ENCODE data around the gene TRPM4. TPM values are rescaled to one million over a fixed set of nuclear protein-coding genes. Genes with fewer than 3 reads are reported as not detected.

Gene TRPM4
- total RNA-seq, 1 donor: 15.9 TPM

DNA sequence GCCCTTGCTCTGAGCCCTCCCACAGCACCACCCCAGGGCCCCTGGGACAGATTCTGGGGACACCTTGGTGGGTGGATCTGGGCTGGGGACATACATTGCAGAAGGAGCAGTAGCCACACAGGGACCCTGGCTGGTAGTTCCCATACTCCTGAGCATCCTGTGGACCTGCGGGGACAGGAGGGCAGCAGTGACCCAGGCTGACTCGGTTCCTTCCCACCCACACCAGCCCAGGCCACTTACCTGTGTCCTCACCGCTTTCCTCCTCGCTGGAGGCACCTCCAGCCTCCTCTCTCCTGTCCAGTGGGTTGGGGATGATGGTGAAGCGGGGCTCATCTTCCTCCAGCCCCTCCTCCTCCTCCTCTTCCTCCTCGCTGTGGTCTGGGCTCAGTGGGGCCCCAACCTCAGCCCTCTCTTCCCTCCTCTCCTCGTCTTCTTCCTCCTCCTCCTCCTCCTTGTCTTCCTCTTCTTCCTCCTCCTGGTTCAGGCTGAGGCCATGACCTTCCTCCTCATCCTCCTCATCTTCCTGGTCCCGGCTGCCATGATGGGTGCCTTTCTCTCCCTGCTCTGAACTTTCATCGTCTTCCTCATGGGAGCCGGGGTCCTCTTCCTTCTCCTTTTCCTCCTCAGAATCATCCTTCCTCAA is 4.3 kb upstream of the TRPM4 start:
- no peak overlapping the region for H3K4me3 ChIP-seq (ENCODE audit: insufficient read depth, low read length)
- no peak for TF ChIP-seq CTCF (IDR thresholded peaks at IDR 0.05; ENCODE audit: extremely low read depth, low read depth, low read length)
- no peak overlapping the region for H2AFZ ChIP-seq (ENCODE audit: low read length)
- H3K4me2 ChIP-seq (ENCODE audit: insufficient read depth, low read length): no peak overlapping the region
- H3K27me3 ChIP-seq (ENCODE audit: insufficient read depth, low read length): peaks cover 3% of the 10 kb centered on the region
- no peaks in the 10 kb centered on the region for H3K9me3 ChIP-seq (ENCODE audit: low read depth, low read length)
- H3K4me1 ChIP-seq (ENCODE audit: insufficient read depth, low read length): peaks cover 22% of the 10 kb centered on the region
- H3K36me3 ChIP-seq (ENCODE audit: insufficient read depth, low read length): no peaks in the 10 kb centered on the region
- peak; percentile 87 for DNase-seq (ENCODE audit: insufficient read length, low spot score, missing footprints)
- H3K79me2 ChIP-seq (ENCODE audit: insufficient read depth, low read length): peaks cover 7% of the 10 kb centered on the region
- no peak overlapping the region for H3K27ac ChIP-seq (ENCODE audit: low read depth, low read length)
- peaks cover under 1% of the 10 kb centered on the region for H4K20me1 ChIP-seq (ENCODE audit: insufficient read depth, low read length)

DNA sequence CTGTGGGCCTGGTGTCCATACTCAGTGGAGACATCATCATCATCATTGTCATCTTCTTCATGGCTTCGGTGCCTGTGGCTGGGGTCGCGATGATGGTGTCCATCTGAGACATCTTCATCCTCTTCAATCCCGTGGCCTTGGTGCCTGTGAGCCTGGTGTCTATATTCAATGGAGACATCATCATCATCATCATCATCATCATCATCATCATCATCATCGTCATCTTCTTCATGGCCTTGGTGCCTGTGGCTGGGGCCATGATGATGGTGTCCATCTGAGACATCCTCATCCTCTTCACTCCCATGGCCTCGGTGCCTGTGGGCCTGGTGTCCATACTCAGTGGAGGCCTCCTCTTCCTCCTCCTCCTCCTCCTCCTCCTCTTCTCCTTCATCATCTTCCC is 3.3 kb upstream of the TRPM4 start:
- Histone ChIP-seq H3K4me2 (ENCODE audit: insufficient read depth, low read length) (no peak overlapping the region), H3K4me1 (ENCODE audit: insufficient read depth, low read length) (peaks cover 21% of the 10 kb centered on the region), H3K27ac (ENCODE audit: low read depth, low read length) (no peak overlapping the region), H3K4me3 (ENCODE audit: insufficient read depth, low read length) (no peak overlapping the region), H2AFZ (ENCODE audit: low read length) (no peak overlapping the region), H4K20me1 (ENCODE audit: insufficient read depth, low read length) (peaks cover 6% of the 10 kb centered on the region), H3K9me3 (ENCODE audit: low read depth, low read length) (no peaks in the 10 kb centered on the region), H3K36me3 (ENCODE audit: insufficient read depth, low read length) (no peaks in the 10 kb centered on the region), H3K79me2 (ENCODE audit: insufficient read depth, low read length) (peaks cover 12% of the 10 kb centered on the region), H3K27me3 (ENCODE audit: insufficient read depth, low read length) (peaks cover 3% of the 10 kb centered on the region)
- no peak for DNase-seq (ENCODE audit: insufficient read length, low spot score, missing footprints)
- TF ChIP-seq CTCF (IDR thresholded peaks at IDR 0.05; ENCODE audit: extremely low read depth, low read depth, low read length): no peak

DNA sequence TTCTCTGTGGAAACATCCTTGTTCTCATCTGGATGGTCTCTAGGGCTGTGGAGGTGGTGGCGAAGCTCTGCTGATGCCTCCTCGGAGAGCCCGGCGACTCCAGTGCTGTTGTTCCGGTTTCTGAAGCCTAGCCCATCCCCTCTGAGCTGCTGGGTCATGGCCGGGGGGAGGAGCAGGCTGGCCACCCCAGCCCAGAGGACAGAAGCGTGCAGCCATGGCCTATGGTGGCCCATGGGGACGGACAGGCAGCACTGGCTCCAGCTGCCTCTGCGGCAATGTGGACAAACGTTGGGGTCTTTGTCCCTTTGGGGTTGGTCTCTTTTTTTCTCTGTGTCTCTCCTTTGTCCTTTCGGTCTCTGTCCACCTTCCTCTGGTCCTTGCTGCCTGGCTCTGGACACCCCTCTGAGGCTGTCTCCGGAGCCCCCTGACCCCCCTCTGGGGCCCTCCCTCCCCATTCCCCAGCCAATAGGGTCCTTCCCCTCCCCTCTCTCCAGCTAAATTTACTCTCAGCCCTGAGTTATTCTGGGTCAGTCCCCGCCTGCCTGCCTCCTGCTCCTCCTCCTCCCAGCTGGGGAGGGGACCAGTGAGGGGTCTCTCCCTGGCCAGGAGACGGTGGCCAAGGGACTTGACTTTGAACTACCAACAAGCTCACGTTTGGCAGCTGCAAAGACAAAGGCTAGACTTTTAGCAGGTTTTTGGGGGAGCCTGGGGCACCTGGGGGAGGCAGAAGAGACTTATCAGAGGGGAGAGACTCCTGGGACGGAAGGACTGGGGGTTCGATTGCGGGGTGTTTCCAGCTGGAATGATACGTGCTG is 2.4 kb upstream of the TRPM4 start, which contains the start of gene HRC:
HRC (minus strand) TSS at position 392 of the 815 bp plus-strand sequence; CDS start at position 233, 159 bp downstream.
- Histone ChIP-seq H3K4me1 (ENCODE audit: insufficient read depth, low read length) (peaks cover 12% of the 10 kb centered on the region), H4K20me1 (ENCODE audit: insufficient read depth, low read length) (peaks cover 11% of the 10 kb centered on the region), H3K9me3 (ENCODE audit: low read depth, low read length) (no peaks in the 10 kb centered on the region), H3K79me2 (ENCODE audit: insufficient read depth, low read length) (peaks cover 19% of the 10 kb centered on the region), H3K27ac (ENCODE audit: low read depth, low read length) (no peak within 1 kb of the TSS), H3K27me3 (ENCODE audit: insufficient read depth, low read length) (peaks cover 3% of the 10 kb centered on the region), H2AFZ (ENCODE audit: low read length) (no peak within 1 kb of the TSS), H3K4me3 (ENCODE audit: insufficient read depth, low read length) (no peak within 1 kb of the TSS), H3K4me2 (ENCODE audit: insufficient read depth, low read length) (no peak within 1 kb of the TSS), H3K36me3 (ENCODE audit: insufficient read depth, low read length) (no peaks in the 10 kb centered on the region)
- peak; percentile 61 for DNase-seq (ENCODE audit: insufficient read length, low spot score, missing footprints)
- TF ChIP-seq CTCF (IDR thresholded peaks at IDR 0.05; ENCODE audit: extremely low read depth, low read depth, low read length): no peak

GRCh38 chr19:49155820-49156346 is 1.7 kb upstream of the TRPM4 start:
- TF ChIP-seq CTCF (IDR thresholded peaks at IDR 0.05; ENCODE audit: extremely low read depth, low read depth, low read length): no peak
- Histone ChIP-seq H3K4me3 (ENCODE audit: insufficient read depth, low read length) (no peak overlapping the region), H4K20me1 (ENCODE audit: insufficient read depth, low read length) (peaks cover 17% of the 10 kb centered on the region), H3K79me2 (ENCODE audit: insufficient read depth, low read length) (peaks cover 23% of the 10 kb centered on the region), H3K36me3 (ENCODE audit: insufficient read depth, low read length) (no peaks in the 10 kb centered on the region), H3K9me3 (ENCODE audit: low read depth, low read length) (no peaks in the 10 kb centered on the region), H3K4me1 (ENCODE audit: insufficient read depth, low read length) (peaks cover 11% of the 10 kb centered on the region), H3K27me3 (ENCODE audit: insufficient read depth, low read length) (peaks cover 3% of the 10 kb centered on the region), H3K4me2 (ENCODE audit: insufficient read depth, low read length) (no peak overlapping the region), H2AFZ (ENCODE audit: low read length) (no peak overlapping the region), H3K27ac (ENCODE audit: low read depth, low read length) (no peak overlapping the region)
- DNase-seq (ENCODE audit: insufficient read length, low spot score, missing footprints): peak; percentile 85

Measured in osteoblast (primary cell).